Inferior parietal cortex (tissue), 1 donor: ENCODE measurements around the gene PKNOX2.
"Not testable (repeated sequence)": the region's sequence is repeated elsewhere in the genome, so short reads cannot be mapped to it uniquely, and the experiment has no call there.

Experiments
- DNase-seq: peaks from one replicate; pipeline ENCODE4 v3.0.0-alpha.2; 2016; ENCODE audit errors: extremely low spot score

Gene PKNOX2

DNA sequence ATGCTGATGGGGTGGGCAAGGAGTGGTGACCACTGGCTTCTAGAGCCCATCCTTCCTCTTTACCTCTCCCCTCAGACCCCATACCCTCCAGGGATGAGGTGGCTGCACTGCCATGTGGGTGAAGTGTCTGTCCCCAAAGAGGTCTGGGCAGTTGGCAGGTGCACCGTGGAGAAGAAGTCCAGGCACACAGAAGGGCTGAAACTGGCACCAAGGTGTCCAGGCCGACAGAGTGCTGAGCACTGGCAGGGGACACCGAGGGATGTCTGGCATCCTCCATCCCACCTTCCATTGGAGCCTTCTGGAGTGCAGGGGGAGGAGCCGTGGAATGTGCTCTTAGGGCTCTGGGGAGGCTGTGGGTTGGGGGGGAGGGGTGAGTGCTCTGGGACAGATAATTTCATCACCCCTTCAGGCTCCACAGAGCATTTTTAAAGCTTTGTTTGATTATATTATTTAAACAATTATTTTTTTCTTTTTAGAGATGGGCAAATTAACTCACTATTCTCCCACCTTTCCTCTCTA, 37.9 kb downstream of the PKNOX2 start:
- no peak for DNase-seq

DNA sequence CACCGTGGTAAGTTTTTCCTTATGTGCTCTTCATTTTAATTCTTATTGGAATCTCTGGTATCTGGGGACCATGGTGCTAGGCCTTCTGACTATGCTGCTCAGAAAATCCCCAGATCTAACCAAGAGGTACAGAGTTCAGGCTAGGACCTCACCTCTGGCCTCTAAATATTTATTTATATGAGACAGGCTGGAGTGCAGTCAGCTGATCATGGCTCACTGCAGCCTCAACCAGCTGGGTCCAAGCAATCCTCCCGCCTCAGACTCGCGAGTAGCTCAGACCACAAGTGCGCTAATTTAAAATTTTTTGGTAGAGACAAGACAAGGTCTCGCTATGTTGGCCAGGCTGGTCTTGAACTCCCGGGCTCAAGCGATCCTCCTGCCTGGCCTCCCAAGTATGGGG, 38.4 kb downstream of the PKNOX2 start:
- no peak for DNase-seq

DNA sequence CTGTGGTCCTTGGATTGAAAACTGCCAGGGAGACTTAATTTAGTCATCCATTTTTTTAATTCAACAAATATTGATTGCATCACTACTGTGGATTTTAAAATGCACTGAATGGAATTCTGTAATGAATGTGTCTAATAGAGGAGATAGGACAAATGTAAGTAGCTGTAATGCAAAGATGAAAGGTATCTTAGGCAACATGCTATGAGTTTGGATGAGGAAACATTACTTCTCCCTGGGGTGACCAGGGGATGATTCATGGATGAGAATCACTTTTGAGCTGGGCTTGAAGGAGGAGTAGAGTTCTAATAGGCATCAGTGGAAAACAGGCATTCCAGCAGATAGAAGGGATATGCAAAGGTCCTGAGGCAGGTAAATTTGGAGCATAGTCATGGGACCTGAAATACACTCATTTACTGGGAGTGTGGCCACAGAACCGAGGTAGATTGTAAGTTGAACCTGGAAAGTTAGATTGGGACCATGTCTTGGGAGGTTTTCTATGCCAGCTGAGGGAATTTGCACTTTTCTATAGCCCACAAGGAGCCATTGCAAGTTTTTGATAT, 43.4 kb downstream of the PKNOX2 start:
- DNase-seq = no peak

DNA sequence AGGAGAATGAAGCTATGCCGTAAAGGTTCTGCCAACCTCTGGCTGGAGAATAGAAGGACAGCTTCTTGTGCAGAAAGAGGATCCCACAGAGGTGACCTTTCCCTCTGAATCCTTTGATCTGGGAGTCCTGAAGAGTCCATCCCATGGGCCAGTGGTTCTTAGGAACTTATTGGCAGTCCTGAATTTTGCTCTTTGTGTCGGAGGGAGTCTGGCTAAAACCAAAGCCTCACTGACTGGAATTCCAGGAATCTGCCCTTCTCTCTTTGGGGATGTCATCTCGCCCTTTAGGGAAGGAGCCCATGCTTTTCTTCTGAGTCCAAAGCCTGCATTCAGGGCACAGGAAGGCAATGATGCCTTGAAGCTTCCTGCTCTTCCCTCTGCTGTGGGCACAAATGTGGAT, 45.5 kb downstream of the PKNOX2 start:
- no peak for DNase-seq

DNA sequence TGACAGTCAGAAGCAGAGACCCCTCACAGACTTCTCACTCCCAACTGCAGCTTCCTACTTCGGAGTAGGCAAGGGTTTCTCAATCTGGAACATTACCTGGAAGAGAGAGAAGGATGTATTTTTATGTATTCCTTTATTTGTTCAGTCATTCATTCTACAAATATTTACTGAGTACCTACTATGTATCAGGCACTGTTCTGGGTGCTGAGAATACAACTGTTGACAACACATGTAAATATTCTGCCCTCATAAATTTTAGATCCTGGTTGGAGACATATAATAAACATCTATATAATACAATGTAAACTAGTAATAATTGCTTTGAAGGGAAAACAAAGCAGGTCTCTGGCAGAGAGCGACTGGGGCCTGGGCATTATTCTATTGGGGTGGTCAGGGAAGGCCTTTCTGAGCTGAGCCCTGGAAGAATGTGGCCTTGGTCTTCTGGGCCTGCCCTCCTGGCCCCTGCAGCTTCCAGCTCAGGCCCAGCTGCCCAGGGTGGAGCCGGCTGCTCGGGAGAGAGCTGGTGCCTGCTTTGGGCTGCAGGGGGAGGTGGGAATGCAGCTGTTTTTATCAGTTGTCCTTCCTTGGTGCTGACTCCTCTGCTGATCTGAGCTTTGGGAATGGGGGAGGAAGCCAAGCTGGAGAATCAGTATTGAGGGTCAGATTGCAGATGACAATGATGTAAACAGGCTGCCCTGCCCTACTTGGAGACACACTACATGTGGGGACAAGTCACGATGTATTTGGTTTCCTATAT, 46.8 kb downstream of the PKNOX2 start:
- no peak for DNase-seq

DNA sequence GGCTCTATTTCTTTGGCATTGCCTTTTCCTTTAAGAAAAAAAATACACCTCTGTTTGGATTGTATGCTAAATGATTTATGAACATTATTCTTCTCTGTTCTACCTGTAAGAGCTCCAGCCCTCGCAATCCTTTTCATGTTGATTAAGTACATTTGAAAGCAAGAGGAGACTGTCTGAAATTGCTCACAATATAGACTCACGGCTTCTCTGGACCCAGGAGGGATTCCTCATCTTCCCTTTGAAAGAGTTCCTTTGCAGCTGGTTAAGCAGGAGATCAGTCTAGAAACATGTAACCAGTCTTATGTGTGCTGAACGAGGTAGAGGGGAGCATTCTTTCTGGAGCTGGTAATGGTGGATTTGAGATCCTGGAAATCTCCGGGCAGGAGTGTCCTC, 47.4 kb downstream of the PKNOX2 start:
- DNase-seq = no peak

DNA sequence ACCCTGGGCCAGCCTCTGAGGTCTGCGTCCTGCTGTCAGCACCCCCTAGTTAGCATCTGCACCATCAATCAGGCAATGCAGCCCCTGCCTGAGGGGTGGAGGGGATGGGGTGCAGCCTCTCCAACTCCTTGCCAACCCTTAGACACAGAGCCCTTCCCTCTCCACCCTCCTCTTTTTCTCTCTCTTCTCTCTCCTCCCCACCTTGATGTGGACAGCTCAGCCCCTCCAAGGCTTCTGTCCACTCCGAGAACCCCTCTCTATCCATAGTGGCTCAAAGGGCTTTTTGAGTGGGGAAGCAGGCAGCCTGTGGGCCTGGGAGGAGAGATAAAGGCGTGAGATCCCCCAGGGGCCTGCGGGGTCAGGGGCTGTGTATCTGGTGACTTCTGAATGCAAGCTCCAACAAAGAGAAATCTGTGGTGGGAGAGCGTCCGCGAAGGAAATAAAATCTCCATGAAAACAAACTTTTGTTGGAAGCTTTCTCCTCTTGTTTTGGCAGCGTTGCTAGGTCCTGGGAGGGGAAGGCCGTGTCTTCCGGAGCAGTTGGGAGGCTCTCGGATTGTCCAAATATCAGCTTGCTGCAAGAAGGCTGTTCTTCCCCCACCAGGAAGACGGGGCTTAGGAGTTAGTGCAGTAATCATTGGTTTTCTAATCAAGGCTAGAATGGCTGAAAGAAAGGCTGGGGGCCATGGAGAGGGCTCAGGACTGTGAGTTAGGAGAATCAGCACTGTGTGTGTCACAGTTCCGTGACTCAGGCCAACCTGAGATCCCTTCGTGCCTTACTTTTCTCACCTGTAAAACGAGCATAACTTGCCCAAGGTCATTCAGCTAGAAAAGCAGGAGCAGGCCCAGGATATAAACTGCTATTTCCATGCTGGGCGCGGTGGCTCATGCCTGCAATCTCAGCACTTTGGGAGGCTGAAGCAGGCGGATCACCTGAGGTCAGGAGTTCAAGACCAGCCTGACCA, 50.3 kb downstream of the PKNOX2 start:
- DNase-seq = no peak

DNA sequence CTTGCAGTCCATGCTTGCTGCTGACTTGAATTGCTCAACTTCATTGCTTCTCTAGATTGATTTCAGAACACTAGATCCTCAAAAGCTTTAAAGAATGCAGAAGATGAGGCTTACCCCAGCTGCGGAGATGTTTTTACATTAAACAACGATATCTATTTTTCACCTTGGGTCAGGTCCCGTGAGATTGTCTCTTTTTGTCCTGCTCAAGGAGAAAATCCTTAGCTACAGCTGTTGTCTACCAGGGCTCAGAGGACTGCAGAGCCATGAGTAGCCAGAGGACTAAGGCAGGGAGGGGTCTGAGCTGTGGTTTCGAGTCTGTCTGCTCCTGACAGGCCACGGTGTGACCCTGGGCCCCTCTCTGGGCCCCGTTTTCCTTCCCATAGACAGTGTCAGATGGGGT, 51.4 kb downstream of the PKNOX2 start:
- DNase-seq = no peak

DNA sequence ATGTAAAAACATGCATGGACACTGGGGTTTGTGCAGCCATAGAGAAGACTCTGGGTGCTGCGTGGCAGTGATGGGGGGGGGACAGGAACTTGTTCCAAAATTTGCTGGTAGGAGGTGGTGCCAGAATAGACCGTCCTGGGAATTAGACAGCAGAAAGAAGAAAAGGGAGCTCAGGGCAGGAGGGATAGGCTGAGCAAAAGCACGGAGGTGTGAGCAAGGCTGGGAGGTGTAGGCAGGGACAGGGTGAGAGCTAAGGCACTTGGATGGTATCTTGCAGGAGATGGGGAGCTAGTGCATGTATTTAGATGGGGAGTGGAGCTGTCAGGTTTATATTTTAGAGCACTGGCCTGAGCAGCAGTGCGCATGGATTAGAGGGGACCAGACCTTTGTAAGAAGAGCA, 53.8 kb downstream of the PKNOX2 start:
- no peak for DNase-seq

DNA sequence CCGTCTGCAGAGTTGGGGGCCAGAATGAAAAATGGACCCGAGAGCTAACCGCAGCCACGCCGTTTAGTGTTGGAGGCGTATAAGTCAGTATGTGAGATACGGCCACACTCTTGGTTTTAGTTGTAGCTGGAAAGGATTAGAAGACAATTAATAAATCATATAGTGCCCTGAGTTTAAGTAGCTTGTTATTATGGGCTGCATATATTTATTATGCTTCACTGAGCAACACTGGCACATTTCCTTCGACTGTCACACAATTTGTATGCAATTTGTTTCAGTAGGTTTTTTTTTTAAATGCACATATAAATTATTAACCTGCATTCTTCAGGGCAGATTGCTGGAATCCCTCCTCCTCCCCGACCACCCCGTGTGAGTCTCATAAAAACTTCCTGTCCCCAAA, 56.9 kb downstream of the PKNOX2 start:
- DNase-seq = no peak

DNA sequence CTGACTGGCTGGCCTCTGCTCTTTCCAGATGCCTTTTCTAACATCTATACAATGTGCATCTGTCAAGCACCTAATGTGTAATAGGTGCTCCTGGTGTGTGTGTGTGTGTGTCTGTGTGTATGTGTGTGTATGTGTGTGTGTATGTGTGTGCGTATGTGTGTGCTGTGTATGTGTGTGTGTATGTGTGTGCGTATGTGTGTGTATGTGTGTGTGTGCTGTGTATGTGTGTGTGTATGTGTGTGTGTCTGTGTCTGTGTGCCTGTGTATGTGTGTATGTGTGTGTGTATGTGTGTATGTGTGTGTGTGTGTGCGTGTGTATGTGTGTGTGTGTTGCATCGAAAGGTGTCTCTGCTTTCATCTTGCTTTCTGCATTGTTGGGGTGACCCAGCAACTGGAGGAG, 57.9 kb downstream of the PKNOX2 start:
- DNase-seq = no peak

DNA sequence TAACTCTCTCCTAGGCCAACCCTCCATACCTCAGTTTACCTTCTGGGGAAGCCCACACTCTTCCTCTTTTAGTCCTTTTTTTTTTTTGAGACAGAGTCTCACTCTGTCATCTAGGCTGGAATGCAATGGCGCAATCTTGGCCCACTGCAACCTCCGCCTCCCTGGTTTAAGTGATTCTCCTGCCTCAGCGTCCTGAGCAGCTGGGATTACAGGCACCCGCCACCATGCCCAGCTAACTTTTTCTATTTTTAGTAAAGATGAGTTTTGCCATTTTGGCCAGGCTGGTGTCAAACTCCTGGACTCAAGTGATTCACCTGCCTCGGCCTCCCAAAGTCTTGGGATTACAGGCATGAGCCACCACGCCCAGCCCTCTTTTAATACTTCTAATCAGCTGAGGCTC, 58.6 kb downstream of the PKNOX2 start:
- not testable (repeated sequence) for DNase-seq

DNA sequence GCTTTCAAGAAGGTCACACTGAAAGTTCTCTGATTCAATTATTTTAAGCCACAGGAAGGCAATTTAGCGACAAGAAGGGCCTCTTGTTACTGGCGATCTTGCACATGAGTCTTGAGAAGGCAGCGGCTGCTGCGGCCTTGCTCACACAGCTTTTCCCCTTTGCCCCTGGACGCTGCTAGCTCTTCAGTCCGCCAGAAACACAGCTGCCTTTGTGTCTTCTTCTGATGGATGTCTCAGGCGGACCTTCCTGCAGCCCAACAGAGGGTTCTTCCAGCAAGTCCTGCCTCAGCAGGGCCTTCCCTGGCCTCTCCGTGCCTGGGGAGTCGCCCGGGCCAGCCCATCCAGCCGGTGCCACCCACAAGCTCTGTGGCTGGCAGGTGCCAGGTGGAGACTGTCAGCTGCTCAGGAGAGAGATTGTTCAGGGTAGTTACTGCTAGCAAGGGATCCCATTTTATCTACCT, 59.4 kb downstream of the PKNOX2 start:
- no peak for DNase-seq

DNA sequence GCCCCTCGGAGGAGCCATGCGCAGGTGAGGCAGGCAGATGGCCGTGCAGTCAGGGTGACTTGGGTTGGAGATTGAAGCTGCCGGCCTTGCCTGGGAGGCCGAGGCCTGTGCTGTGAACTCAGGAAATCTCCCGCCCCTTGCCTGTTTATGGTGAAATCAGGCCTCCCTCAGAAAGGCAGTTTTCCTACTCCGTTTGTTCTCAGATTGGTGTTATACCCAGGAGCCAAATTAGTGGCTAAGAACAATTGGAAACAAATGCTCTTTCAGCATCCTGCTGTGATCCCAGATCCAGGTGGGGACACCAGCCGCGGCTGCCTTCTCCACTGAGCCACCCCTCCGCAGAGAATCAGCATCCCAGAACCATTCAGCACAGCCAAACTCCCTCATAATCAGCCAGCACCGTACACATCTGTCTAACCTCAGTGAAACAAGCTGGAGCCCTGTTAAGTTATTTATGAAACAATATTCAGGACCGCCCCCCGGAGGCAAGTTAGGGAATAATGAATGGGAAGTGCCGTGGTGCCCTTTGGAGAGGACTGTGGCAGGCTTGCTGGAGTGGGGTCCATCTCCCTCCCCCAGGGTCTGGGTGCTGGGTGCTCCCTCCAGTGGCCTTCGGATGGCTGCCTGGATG, 60.0 kb downstream of the PKNOX2 start:
- no peak for DNase-seq

DNA sequence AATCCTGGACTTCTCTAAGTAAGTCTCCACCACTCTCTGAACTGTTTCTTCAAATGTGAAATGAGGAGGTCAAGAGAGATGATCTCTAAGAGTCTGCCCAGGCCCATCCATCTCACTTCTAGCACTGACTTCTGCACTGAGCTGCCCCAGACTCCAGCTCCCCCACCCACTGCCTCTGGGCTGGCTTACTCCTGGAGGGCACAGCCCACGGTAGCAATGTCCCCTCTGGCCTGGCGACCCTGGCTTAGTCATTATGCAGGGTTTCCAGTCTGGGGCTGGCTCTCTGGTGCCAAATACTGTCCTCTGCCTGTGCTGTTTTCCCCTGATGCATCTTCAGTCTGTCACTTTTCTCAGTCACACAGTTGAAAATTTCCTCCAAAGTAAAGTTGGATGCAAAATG, 60.9 kb downstream of the PKNOX2 start:
- no peak for DNase-seq

DNA sequence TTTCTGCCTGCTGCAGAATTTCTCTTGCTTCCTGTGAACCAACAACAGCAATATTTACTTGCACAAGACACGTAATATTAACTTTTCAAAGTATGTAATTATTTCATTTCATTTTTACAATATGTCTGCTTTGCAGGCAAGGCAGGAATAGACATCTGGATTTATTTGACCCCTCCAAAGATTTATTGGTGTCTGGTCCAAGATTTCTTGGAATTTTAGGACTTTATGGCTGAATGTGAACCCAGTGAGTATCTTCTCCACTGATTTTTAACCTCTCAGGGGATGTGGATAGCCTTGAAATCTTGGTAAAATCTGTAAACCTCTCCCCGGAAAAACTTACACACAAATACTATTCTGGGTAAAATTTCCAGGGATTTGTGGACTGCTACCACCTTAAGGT, 61.5 kb downstream of the PKNOX2 start:
- no peak for DNase-seq

DNA sequence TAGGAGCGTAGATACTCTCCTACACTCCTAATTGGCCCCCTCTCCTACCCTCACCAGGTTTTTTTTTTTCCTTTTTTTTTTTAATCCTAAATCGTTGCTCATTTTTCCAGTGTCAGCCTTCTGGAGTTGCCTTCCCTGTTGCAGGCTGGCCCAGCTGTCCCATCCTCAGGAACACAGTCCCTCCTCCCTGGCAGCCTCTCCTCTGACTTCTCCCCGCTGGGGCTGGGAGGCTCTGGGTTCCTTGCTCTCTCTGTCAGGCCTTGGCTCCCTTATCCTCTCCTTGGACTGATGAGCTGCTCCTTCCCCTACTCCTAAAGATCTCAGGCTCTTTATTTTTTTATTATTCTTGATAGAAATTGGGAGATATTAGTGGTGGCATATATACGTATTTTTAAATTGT, 62.2 kb downstream of the PKNOX2 start:
- DNase-seq = no peak

DNA sequence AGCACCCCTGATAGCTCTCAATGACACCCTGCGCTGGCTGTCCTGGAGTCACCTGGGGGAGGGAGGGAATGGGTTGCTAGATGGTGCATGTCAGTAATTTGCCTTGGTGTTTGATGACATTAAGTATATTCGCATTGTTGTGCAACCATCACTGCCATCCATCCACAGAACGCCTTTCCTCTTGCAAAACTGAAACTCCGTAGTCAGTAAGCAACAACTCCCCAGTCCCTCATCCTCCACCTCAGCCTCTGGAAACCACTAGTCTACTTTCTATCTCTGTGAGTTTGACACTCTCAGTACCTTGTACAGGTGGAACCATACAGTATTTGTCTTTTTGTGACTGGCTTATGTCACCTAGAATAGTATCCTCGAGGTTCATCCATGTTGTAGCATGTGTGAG, 62.6 kb downstream of the PKNOX2 start:
- DNase-seq = no peak

DNA sequence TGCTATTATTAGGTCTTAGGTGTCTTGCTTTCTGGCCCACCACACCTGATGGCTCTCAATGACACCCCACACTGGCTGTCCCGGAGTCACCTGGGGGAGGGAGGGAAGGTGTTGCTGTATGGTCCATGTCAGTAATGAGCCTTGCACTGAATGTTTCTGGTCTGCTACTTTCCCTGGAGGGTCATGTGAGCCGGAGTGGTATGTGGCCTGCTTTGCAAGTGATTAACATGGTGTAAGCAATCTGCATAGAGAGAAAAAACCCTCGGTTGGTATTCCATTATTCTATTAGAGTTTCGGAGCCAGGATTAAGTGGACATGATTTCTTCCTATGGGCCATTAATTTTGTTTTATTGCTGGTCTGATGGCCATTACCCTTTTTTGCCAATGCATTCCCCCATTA, 63.9 kb downstream of the PKNOX2 start:
- no peak for DNase-seq

DNA sequence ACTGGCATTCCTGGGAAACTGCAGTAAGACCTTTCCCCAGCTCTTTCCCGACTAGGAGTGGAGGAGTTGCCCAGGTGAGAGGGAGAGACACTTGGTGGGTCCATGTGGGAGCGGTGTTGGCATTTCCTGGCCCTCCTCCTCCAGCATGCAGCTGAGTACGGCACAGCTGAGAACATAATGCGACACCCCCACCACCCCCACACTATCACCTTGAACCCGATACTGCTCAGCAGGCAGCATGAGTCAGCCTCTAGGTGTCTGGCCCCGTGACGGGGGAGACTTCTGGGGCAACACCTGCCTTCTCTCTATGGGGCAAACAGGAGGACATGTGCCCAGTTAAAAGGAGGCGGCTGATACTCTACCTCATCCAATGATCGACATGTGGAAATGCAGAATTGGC, 64.4 kb downstream of the PKNOX2 start:
- DNase-seq = no peak

DNA sequence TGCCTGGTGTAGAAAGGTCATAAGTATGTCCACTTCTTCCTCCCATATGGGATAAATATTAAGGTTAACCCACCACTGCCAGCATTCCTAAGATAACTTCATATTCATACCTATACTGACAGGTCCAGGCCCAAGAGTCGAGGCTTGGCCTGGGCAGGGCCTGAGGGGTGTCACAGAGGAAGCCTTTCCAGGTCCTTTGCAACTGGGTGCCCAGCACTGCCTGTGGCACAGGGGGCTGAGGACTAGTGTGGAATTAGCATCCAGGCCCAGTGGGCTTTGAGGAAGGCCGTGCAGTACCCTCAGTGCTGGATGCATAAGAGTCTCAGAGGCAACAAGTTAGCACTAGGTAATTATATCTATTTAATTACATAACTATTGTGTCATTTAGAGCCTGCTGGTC, 65.4 kb downstream of the PKNOX2 start:
- no peak for DNase-seq

DNA sequence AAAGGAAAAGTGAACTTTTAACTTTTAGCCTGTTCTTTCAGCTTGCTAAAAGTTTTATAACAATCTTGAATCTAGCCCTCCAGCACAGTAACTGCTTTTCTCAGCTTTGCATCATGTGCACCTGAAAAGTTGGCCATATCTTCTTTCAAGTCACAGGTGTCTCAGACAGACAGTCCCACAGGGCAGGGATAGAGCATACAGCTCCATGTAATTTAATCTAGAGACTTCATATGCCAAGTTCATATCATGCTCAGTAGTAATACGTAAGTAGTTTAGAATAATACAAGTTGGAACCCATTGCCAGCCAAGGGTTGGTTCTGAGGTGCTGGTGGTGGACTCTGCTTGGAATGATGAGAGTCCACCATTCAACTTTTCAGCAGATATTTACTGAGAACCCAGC, 68.6 kb downstream of the PKNOX2 start:
- DNase-seq = no peak
